ENCODE measurements around the gene BCDIN3D. TPM values are rescaled to one million over a fixed set of nuclear protein-coding genes. Genes with fewer than 3 reads are reported as not detected.

The BCDIN3D gene
- total and polyA plus RNA-seq, 10 of the 15 experiments (the other 5 are each of a cell fraction or from before 2014, with no cell fraction given), result 3.7 to 7.2 (median 6.4) TPM

GRCh38 chr12:49801141-49802063, 41.5 kb downstream of the BCDIN3D start (continued):
- TF ChIP-seq, protein P1, sequence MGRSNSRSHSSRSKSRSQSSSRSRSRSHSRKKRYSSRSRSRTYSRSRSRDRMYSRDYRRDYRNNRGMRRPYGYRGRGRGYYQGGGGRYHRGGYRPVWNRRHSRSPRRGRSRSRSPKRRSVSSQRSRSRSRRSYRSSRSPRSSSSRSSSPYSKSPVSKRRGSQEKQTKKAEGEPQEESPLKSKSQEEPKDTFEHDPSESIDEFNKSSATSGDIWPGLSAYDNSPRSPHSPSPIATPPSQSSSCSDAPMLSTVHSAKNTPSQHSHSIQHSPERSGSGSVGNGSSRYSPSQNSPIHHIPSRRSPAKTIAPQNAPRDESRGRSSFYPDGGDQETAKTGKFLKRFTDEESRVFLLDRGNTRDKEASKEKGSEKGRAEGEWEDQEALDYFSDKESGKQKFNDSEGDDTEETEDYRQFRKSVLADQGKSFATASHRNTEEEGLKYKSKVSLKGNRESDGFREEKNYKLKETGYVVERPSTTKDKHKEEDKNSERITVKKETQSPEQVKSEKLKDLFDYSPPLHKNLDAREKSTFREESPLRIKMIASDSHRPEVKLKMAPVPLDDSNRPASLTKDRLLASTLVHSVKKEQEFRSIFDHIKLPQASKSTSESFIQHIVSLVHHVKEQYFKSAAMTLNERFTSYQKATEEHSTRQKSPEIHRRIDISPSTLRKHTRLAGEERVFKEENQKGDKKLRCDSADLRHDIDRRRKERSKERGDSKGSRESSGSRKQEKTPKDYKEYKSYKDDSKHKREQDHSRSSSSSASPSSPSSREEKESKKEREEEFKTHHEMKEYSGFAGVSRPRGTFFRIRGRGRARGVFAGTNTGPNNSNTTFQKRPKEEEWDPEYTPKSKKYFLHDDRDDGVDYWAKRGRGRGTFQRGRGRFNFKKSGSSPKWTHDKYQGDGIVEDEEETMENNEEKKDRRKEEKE (IDR thresholded peaks at IDR 0.05), result no peak
- no peak for TF ChIP-seq CBX5 (IDR thresholded peaks at IDR 0.05; ENCODE audit: low read depth)
- TF ChIP-seq, protein P2, sequence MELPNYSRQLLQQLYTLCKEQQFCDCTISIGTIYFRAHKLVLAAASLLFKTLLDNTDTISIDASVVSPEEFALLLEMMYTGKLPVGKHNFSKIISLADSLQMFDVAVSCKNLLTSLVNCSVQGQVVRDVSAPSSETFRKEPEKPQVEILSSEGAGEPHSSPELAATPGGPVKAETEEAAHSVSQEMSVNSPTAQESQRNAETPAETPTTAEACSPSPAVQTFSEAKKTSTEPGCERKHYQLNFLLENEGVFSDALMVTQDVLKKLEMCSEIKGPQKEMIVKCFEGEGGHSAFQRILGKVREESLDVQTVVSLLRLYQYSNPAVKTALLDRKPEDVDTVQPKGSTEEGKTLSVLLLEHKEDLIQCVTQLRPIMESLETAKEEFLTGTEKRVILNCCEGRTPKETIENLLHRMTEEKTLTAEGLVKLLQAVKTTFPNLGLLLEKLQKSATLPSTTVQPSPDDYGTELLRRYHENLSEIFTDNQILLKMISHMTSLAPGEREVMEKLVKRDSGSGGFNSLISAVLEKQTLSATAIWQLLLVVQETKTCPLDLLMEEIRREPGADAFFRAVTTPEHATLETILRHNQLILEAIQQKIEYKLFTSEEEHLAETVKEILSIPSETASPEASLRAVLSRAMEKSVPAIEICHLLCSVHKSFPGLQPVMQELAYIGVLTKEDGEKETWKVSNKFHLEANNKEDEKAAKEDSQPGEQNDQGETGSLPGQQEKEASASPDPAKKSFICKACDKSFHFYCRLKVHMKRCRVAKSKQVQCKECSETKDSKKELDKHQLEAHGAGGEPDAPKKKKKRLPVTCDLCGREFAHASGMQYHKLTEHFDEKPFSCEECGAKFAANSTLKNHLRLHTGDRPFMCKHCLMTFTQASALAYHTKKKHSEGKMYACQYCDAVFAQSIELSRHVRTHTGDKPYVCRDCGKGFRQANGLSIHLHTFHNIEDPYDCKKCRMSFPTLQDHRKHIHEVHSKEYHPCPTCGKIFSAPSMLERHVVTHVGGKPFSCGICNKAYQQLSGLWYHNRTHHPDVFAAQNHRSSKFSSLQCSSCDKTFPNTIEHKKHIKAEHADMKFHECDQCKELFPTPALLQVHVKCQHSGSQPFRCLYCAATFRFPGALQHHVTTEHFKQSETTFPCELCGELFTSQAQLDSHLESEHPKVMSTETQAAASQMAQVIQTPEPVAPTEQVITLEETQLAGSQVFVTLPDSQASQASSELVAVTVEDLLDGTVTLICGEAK (IDR thresholded peaks at IDR 0.05; ENCODE audit: borderline replicate concordance), result no peak
- no peak for TF ChIP-seq HDAC6 (IDR thresholded peaks at IDR 0.05; ENCODE audit: unreplicated experiment)
- no peak for TF ChIP-seq SRF (IDR thresholded peaks at IDR 0.05; ENCODE audit: low read depth in 2 of 2, low read length in 2 of 2)
- no peak for TF ChIP-seq NR2C2 (IDR thresholded peaks at IDR 0.05; ENCODE audit: borderline replicate concordance, control insufficient read depth, insufficient read length, low read depth)
- TF ChIP-seq CBX3 (IDR thresholded peaks at IDR 0.05; ENCODE audit: borderline replicate concordance, low read depth), result no peak
